ENCODE measurements around the gene KLRC3.

The KLRC3 gene

GRCh38 chr12:10393291-10393690, 27.1 kb downstream of the KLRC3 start:
- no peak for TF ChIP-seq POLR2AphosphoS5 (IDR thresholded peaks at IDR 0.05; ENCODE audit: low read depth, low read length)
- no peak for TF ChIP-seq TAF1 (IDR thresholded peaks at IDR 0.05; ENCODE audit: borderline replicate concordance, insufficient read depth, low read length)
- no peak for TF ChIP-seq REST (IDR thresholded peaks at IDR 0.05; ENCODE audit: insufficient read depth in 1 of 2, low read depth in 2 of 2, low read length in 2 of 2)
- no peak for TF ChIP-seq SIN3A (IDR thresholded peaks at IDR 0.05; ENCODE audit: borderline replicate concordance, insufficient read depth, low read length)

GRCh38 chr12:10392394-10392930, 27.9 kb downstream of the KLRC3 start:
- TF ChIP-seq SIN3A (IDR thresholded peaks at IDR 0.05; ENCODE audit: borderline replicate concordance, insufficient read depth, low read length), result no peak
- no peak for TF ChIP-seq POLR2AphosphoS5 (IDR thresholded peaks at IDR 0.05; ENCODE audit: low read depth, low read length)
- no peak for TF ChIP-seq FOXP2 (optimal IDR thresholded peaks at IDR 0.05; ENCODE audit: borderline replicate concordance, extremely low read depth, extremely low read length, insufficient read depth)
- no peak for TF ChIP-seq REST (IDR thresholded peaks at IDR 0.05; ENCODE audit: insufficient read depth in 1 of 2, low read depth in 2 of 2, low read length in 2 of 2)
- TF ChIP-seq TAF1 (IDR thresholded peaks at IDR 0.05; ENCODE audit: borderline replicate concordance, insufficient read depth, low read length), result no peak

- TF ChIP-seq TAF1 (IDR thresholded peaks at IDR 0.05; ENCODE audit: borderline replicate concordance, insufficient read depth, low read length), result no peak
- TF ChIP-seq FOXP2 (optimal IDR thresholded peaks at IDR 0.05; ENCODE audit: borderline replicate concordance, extremely low read depth, extremely low read length, insufficient read depth), result no peak
- no peak for TF ChIP-seq SIN3A (IDR thresholded peaks at IDR 0.05; ENCODE audit: borderline replicate concordance, insufficient read depth, low read length)
- no peak for TF ChIP-seq REST (IDR thresholded peaks at IDR 0.05; ENCODE audit: insufficient read depth in 1 of 2, low read depth in 2 of 2, low read length in 2 of 2)
- no peak for TF ChIP-seq POLR2AphosphoS5 (IDR thresholded peaks at IDR 0.05; ENCODE audit: low read depth, low read length)
Observed at GRCh38 chr12:10389904-10390303, 30.5 kb downstream of the KLRC3 start, which contains the start of gene KLRK1. Gene KLRK1 (minus strand): TSS chr12:10390041. CDS start chr12:10388810, 1,231 bp downstream.

GRCh38 chr12:10388624-10389413, 31.6 kb downstream of the KLRC3 start:
- TF ChIP-seq REST (IDR thresholded peaks at IDR 0.05; ENCODE audit: insufficient read depth in 1 of 2, low read depth in 2 of 2, low read length in 2 of 2) (no peak), FOXP2 (optimal IDR thresholded peaks at IDR 0.05; ENCODE audit: borderline replicate concordance, extremely low read depth, extremely low read length, insufficient read depth) (no peak), SIN3A (IDR thresholded peaks at IDR 0.05; ENCODE audit: borderline replicate concordance, insufficient read depth, low read length) (no peak), TAF1 (IDR thresholded peaks at IDR 0.05; ENCODE audit: borderline replicate concordance, insufficient read depth, low read length) (no peak), POLR2AphosphoS5 (IDR thresholded peaks at IDR 0.05; ENCODE audit: low read depth, low read length) (no peak)
